AG04450 (cell line): ENCODE data around the gene CYBC1. TPM values are rescaled to one million over a fixed set of nuclear protein-coding genes. Genes with fewer than 3 reads are reported as not detected.

Experiments used
- CTCF ChIA-PET: fragments of 300-600, 350-600 bp; formaldehyde crosslinking; extraction: SDS; loops from one replicate; lab custom pipeline; 2022; ENCODE audit warnings: antibody characterized with exemption, inconsistent platforms; lab: Charles Lee
- POLR2A ChIA-PET: fragments of 350-600 bp; formaldehyde crosslinking; extraction: SDS; loops from one replicate; lab custom pipeline; 2021; ENCODE audit warnings: antibody characterized with exemption, inconsistent platforms; lab: Yijun Ruan, JAX
- DNase-seq: peaks from one replicate; pipeline ENCODE4 v3.0.0-alpha.2; 2011; ENCODE audit warnings: low read depth, low spot score
- H3K27ac ChIP-seq: one replicate; pipeline ENCODE4 v1.5.1; 2012; ENCODE audit warnings: low read depth, low read length, control low read depth
- H3K27me3 ChIP-seq: one replicate; pipeline ENCODE4 v1.6.0; 2012; ENCODE audit warnings: low read length; ENCODE audit not compliant: control insufficient read depth, insufficient read depth
- H3K4me3 ChIP-seq: 2 replicates; pipeline ENCODE4 v1.5.1; 2011; ENCODE audit warnings: mild to moderate bottlenecking, low read depth, low read length, control low read depth
- H3K9me3 ChIP-seq: 2 replicates; pipeline ENCODE4 v1.5.1; 2012; ENCODE audit warnings: low read length; ENCODE audit not compliant: control insufficient read depth, insufficient read depth
- CTCF ChIP-seq: IDR thresholded peaks from 2 replicates; pipeline ENCODE4 v1.5.1; 2011; ENCODE audit warnings: low read depth, low read length, control low read depth, inconsistent platforms
- polyA plus RNA-seq: library from polyadenylated mRNA; depleted of rRNA; stranded (reverse); fragments of >200 nt; gene quantifications from 2 replicates; pipeline ENCODE4 v1.2.3, GENCODE V29; 2011

The CYBC1 gene
- polyA plus RNA-seq, 1 experiment: 82.6 TPM

- no peak for DNase-seq
- Histone ChIP-seq H3K9me3 (no peaks in the 10 kb centered on the region; the same call in 1 of the 2 replicates), H3K27ac (no peak overlapping the region), H3K4me3 (no peak overlapping the region), H3K27me3 (no peaks in the 10 kb centered on the region)
- no peak for TF ChIP-seq CTCF
- CTCF ChIA-PET: interaction anchor here (0.6 kb wide), 1 partner anchor 95 kb away, joined by 3 read pairs; no protein-coding TSS in a partner anchor
- POLR2A ChIA-PET: interaction anchor here (0.7 kb wide), 1 partner anchor 98 kb away, joined by 3 read pairs; no protein-coding TSS in a partner anchor
These were observed 51.5 kb downstream of the CYBC1 start for GRCh38 chr17:82399041-82399441.

- no peaks in the 10 kb centered on the region; the same call in 1 of the 2 replicates for H3K9me3 ChIP-seq
- CTCF ChIA-PET: no interaction called here
- POLR2A ChIA-PET: no interaction called here
- no peaks in the 10 kb centered on the region for H3K27me3 ChIP-seq
- no peak for TF ChIP-seq CTCF
- no peak for DNase-seq
- H3K4me3 ChIP-seq: no peak overlapping the region
- no peak overlapping the region for H3K27ac ChIP-seq
These were observed 52.9 kb downstream of the CYBC1 start for GRCh38 chr17:82397449-82398335.

- peak; percentile 62 for DNase-seq
- ChIA-PET CTCF (no interaction called here), POLR2A (no interaction called here)
- Histone ChIP-seq H3K27ac (peak overlapping the region; percentile 68), H3K4me3 (no peak overlapping the region), H3K27me3 (no peaks in the 10 kb centered on the region), H3K9me3 (no peaks in the 10 kb centered on the region; the same call in 1 of the 2 replicates)
- TF ChIP-seq CTCF: no peak
These were observed 53.7 kb downstream of the CYBC1 start for GRCh38 chr17:82396601-82397435.

- H3K9me3 ChIP-seq: no peaks in the 10 kb centered on the region; the same call in 1 of the 2 replicates
- no peak overlapping the region for H3K4me3 ChIP-seq
- no peaks in the 10 kb centered on the region for H3K27me3 ChIP-seq
- TF ChIP-seq CTCF: no peak
- ChIA-PET CTCF (no interaction called here), POLR2A (no interaction called here)
- H3K27ac ChIP-seq: no peak overlapping the region
- no peak for DNase-seq
These were observed 56.3 kb downstream of the CYBC1 start for GRCh38 chr17:82394278-82394677.
